HG03521 (cell line): Measurements from ENCODE around the gene SLC6A11.

Experiments
- ATAC-seq: cut with Tn5 transposase; IDR thresholded peaks from one replicate; pipeline ENCODE4 v1.9.1; 2021; ENCODE audit warnings: mild to moderate bottlenecking, moderate library complexity; ENCODE audit not compliant: unreplicated experiment

Gene SLC6A11

DNA sequence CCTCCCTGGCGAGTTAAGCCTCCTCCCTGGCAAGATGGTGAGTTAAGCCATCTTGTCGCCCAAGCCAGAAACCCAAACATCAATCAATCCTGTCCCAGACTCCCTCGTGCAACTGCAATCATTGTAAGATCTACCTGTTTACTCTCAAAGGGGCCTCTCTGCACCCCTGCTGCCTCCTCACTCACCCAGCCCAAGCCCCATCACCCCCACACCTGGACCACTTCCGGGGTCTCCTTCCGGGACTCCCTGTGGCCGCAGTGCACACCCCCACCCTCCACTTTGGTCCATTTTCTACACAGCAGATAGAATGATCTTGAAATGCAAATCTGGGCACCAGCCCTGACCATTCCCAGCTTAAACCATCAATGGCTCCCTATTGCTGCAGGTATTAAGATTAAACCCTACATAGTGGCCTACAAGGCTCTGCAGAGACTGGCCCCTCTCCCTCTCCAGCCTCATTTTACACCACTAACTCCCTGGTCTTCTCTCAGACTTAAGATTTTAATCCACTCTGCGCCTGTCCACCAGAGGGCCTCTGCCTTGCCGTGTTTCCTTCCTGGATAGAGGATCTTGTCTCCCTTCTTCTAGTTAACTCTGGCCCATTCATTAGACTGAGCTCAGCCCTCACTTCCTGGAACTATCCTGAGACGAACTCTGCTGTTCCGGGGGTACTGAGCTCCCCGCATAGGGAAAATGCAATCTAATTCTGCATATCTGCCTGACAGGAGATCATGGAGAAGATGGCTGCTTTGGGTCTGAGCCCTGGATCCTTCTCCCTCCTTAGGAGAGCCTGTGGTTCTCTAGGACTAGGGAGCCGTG, 134.7 kb downstream of the SLC6A11 start:
- no peak for ATAC-seq

DNA sequence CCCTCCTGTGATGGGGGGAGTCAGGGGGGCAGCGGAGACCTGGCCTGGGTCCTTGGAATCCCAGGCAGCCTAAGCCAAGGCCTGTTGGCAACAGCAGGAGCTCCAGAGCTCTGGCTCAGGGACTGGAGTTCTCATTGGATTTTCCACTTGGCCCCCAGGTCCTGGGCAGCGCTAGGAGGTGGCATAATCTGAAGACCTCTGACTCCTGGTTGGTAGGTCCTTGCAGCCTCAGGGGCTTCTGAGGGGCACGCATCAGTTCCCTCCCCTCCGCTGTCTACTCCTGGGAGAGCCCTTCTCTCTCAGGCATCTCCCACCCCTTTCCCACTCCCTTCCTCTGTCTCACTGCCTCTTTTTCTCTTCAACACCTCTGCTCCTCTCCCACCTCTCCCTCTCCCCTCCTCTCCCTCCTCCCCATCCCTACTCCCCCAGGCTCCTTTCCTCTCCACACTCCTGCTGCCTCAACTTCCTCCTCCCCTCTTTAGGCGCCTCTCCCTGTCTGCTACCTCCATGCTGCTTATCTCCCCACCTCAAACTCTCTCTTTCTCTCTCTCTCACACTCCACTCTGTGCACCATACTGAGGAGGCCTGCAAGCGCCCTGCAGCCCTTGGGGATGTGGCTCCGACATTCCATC, 135.4 kb downstream of the SLC6A11 start:
- ATAC-seq, result no peak

DNA sequence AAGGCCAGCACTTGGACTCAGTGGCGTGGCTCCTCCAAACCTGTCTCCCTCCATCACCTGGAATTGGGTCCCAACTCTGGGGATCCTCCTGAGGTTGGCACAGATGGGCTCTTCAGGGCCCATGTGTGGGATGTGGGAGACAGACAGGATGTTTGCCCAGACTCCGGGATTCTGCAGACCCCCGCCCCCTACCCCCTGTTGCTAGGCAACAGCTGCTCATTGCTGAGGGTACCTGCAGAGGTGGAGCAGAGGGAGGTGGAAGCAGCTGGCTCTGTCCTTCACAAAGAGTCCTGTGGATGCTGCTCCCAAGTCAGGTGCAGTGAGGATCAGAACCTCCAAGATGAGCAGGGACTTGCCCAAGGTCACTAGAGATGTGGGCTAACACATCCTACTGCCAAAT, 136.5 kb downstream of the SLC6A11 start:
- no peak for ATAC-seq

DNA sequence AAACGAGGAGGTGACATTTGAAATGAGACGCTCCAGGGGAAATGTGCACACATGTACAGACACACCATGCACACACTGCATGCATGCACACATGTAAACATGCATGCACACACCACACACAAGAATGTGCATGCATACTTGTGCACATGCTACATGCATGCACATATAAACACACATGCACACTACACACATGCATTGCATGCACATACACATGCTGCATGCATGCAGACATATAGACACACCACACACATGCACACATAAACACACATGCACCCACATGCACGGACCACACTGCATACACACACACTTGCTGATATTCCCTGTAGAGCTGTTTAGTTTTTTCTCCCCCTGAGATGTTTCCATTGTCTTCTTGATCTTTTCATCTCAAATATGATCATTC, 138.7 kb downstream of the SLC6A11 start:
- ATAC-seq, result no peak

DNA sequence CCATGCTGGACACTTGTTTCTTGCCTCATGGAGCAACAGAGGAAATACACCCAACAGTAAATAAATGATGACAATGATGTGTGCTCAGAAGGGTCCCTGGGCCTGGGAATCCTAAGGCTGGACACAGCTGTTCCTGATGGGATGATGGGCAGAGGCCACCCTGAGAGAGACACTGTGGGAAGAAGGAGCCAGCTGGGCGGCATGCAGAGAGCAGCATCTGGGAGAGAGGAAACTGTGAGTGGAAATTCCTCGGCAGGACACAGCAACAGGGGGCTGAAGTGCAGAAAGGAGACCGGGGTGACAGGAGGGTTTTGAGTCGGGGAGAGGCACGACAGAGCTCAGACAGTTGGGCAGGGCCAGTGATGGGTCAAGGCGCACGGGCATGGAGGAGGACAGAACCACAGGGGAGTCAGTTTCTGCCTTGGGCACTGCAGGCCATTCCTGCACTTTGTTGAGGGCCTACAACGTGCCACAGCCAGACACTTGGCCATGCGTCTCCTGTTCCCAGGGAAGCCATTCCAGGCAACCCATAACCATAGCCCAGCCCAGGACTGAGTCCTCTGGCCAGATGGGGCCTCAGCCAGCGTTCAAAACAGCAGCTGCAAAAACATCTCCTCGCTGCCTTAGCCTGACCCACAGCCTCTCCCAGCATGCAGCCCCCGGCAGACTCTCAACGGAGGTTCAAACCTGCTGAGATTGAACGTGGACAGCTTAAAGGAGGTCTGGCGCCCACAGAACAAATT, 139.9 kb downstream of the SLC6A11 start:
- no peak for ATAC-seq

DNA sequence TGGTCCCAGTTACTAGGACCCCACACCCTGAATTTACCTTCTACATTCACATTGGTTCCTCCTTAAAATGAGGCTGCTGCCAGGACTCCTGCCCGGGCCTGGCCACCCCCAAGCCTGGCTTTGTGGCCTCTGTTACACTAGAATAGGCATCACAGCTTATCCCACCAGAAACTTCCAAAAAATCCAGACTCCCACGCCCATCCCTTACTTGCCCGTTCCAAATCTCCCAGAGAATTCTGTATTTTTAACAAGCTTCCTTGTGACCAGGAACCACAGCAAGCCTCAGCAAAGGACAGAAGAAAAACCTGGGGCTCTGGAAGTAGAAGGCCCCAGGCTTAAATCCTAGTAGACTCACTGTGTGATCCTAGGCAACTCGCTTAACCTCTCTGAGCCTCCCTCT, 140.5 kb downstream of the SLC6A11 start:
- ATAC-seq, result no peak

DNA sequence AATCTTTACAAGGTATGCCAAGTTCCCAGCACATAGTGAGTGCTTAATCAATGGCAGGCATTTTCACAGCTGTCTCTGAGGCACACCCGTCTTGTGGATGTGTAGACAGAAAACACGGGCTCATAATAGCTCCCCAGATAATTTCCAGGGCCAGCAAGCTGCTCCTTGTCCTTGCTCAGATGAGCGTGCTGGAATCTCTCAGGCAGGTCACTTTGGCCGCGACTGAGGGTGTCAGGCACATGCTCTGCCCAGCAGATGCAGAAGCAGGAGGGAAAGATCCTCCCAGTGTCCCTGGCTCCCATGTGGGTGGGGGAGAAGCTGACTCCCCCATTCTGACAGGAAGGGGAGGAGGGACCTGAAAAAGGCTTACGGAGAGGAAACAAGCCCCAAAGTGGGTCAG, 141.0 kb downstream of the SLC6A11 start:
- ATAC-seq, result no peak

DNA sequence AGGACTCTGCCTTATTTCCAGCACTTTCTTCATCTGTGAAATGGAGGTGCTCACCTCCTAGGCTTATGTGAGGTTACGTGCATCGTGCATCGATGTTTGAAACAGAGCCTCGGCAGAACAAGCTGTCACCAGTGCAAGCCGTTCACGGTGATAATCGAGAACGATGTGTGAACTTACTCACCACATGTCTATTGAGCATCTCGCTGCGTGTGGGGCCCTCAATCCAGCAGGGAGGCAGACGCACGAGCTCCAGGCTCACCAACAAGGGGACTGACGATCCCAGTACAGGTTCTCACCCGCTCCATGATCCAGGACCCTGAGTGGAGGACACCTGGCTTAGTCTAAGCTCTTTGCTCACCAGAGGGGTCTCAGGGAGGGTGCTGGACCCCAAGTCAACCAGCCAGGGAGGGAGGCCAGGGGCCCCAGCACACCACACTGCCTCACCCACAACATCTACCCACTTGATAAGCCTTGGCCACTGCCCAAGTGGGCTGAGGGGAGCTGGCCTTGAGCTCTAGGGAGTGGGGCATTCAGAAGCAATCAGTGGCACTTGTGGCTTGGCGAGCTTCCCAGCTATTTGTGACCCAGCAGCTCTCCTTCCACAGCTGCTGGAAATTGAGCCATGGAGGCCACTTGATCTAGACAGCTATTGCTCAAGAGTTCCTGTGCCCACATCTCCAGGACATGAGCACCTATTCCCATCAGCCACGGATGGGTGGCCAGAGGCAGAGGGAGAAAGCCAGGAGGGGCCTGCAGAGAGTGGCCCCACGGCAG, 142.1 kb downstream of the SLC6A11 start:
- no peak for ATAC-seq

DNA sequence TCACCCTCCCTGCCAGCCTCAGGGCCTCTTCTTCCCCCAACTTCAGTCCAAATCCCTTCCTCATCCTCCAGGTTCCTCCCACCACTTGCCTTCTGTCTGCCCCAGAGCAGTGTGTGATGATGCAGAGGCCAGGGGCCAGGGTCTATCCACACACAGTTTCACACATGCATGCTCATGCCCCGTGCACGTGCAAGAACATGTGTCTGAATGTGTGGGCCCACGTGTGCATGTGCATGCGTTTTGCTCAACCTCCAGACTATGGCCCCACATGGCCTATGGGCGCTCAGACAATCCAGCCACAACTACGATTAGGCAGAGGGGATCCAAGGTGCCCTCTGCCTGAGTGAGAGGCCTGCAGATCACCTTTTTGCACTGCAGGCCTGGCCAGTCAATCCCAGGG, 144.2 kb downstream of the SLC6A11 start:
- no peak for ATAC-seq

DNA sequence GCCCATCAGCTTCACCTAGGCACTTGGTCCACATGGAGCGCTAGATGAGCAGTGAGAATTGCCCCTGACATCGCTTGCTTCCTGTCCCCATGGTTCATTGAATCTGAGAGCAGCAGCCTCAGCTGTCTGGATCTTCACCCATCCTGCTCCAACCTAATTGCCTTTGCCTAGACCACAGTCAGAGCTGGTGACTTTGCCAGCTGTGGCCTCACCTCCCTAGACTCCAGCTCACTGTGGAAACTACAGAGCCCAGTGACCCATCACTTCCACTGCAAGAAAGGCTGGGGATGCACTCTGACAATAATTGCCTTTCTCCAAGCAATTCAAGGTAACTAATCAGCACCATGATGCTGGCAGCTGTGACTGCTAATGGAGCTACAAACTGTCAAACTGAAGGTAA, 145.9 kb downstream of the SLC6A11 start:
- ATAC-seq, result no peak

DNA sequence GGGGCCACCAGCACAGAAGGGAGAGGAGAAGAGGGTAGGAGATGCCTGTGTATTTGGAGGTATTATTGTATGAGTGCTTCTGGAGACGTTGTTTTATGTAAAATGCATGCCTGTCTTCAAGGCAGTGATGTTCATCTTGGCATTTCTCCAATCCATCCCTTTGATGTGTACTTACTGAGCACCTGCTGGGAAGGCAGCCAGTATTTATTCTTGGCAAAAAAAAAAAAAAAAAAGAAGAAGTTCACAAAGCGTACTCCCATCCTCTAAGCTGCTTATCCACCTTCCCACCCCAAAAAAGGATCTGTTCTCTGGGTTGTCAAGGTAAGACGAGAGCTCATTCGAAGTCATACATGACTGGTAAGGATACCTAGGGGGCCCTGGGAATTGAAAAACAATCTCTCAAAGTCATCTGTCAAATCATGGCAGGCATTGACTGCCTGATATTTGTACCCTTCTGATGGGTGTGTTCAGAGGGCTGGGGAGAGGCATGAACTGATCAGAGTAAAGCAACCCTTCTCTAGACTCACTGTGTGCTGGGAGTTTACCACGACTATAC, 146.5 kb downstream of the SLC6A11 start:
- ATAC-seq, result no peak

DNA sequence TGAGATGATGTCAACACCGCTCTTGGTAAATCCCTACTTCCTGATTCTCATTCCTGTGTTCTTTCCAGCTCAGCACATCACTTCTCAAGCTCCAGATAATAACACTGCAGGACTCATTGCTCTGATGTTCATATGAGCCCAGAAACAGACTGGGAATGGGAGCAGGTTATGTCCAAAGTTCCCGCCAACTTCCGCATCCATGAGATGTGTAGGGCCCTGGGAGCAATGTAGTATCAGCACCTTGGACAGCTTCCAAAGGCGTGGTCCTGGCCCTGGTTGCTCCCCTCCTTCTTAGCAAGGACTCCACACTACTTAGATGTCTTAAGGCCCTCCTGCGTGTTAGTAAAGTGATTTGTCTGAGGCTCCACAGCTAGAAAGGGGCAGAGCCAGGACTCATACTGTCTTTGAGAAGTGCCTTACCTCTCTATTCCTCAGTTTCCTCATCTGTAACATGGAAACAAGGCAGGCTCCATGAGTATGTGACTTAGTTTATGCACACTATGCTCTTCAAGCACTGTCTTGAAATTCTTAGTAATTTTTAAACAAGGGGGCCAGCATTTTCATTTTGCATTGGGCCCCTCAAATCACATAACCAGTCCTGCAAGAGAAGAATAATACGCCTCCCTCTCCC, 148.6 kb downstream of the SLC6A11 start:
- no peak for ATAC-seq

DNA sequence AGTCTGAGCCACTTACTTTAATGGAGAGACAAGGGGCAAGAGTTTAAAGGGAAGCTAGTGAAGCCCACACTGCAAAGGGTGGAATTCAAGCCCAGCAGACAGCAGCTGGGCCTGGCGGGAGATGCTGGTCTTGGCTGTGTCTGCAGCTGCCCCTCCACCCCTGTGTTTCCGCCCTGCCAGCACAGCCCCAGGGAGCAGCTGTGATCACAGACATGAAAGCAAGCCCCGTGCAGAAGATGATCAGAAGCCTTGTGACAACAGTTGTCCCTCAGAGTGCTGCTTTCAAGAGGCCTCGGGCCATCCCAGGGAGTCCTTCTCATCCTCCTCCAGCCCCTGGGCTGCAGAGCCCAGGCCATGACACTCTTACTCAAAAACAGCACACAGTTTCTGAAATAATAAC, 152.4 kb downstream of the SLC6A11 start:
- no peak for ATAC-seq

DNA sequence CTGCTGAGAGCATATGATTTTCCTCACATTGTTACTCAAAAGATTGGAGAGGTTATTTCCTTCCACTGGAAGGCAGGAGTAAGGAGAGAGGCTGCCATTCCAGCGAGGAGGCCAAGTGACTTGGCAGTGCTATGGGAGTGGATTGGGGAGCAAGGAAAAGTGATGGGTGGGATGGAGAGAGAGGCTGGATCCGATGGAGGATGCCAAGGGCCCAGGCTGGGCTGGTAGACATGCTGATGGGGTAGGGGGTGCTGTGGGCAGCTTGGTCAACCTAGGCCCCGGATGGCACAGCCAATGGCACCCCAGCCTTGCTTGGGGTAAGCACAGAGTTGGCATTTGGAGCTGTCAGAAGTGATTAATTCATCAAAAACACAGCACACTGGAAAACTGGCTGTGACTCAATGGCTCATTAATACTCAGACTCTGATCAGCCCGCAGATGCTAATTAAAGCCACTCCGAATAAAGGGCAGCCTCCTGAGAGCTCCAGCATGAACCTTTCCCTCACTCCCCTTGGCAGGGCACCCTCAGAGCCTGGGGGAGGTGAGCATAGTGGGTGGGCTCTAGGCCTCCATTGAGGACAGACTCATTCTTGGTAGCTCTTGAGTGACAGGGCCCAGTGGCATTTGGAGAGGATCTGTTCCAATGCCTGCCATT, 154.4 kb downstream of the SLC6A11 start:
- ATAC-seq, result no peak

DNA sequence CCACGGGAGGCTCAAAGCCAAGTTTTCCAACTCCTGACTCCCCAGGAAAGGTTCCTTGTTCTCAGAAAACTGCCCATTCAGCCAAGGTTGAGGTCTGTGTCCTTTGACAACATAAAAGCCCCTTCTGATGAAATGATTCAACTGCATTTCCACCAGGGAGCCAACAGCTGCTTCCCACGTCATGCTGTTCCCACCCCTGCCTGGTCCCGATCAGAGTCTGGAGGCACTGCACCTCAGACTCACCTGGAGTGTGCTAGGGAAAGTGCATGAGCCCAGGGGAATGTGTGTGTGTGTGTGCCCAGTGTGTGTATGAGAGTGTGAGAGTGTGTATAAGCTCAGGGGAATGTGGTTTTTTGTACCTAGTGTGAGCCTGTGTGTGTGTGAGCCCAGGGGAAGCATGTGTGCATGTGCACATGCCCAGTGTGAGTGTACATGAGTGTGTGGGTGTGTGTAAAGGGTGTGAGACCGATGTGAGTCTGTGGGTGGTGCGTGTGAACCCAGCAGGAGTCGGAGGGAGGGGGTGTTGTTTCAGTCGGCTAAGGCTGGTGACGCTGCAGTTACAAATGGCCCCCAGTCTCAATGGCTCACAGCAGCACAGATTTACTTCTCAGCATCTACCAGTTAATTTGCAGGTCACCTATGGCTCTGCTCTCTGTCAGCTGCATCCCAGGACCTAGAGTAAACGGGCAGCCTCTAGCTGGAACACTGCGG, 156.2 kb downstream of the SLC6A11 start:
- ATAC-seq, result no peak

DNA sequence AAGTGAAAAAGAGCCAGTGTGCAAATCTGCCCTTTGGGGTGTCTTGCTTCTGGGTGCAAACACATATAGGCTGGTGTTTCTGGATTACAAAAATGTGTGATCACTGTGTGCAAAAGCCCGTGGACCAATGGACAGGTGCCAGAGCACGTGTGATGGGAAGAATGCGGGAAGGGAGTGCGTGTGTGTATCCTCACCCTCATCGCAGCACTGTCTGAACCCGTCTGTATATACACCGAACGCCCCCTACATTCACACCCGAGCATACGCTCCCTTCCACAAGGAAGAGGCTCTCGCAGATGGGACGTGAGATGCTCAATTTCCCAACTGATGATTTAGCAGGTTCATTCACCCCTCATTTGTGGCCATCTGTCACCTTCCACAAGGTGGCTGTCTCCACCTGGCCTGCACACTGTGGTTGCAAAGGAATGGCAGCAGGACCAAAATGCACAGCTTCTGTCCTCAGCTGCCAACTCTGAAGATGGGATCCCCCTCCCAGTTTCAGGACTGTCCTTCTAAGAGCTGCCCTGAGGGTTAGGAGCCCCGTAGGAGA, 157.1 kb downstream of the SLC6A11 start:
- ATAC-seq, result no peak

DNA sequence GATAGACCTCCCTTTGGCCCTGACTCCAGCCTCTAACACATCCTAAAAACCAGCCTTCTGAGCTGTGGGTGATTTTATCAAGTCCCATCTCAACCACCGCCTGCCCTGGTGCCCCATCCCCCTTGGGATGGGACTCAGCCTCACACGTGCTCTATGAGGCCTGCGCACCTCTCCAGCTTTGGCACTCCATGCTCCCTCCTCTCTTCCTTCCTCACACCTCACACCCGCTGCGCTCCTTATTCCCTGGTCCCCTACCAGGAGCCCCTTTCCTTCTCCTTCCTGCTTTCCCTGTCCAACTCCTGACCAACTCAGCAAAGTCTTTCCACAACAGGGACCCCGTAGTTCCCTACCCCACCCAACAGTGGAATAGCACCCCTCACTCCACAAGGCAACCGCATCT, 158.1 kb downstream of the SLC6A11 start:
- ATAC-seq, result no peak

DNA sequence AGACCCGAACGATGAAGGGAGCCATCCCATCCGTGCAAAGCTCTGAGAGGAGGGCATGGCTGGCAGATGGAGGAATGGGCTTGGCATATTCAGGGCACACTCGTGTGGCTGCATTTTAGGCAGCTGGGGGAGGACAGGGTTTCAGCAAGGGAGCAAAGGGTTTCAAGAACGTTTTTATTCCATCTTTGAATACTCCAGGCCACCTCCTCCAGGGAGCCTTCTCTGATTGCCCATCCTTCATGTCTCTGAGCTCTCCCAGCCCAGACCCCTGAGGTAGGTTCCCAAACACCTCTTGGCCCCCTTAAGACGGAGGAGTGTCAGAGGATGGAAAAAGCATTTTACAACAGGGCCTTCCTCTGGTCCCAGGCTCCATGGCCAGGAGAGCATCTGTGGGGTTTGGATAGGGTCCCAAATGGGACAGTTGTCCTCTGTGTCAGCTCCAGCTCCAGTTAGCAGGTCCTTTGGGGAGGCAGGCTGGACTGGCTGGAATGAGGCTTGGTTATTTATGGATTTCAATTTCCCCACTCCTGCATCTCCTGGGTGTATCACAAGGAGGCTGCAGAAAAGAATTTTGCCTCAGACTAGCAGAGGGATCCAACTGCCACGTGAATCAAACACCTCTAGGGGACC, 158.8 kb downstream of the SLC6A11 start:
- ATAC-seq, result no peak
